GM10266 (cell line): ENCODE measurements around the gene RHBDD3.
"Not testable (repeated sequence)": the region's sequence is repeated elsewhere in the genome, so short reads cannot be mapped to it uniquely, and the experiment has no call there.

Source experiments
- DNase-seq: peaks from one replicate; pipeline ENCODE4 v3.0.0; 2012; ENCODE audit errors: extremely low spot score
- CTCF ChIP-seq: IDR thresholded peaks from 2 replicates; pipeline ENCODE4 v1.5.1; 2012; ENCODE audit warnings: mild to moderate bottlenecking, low read depth; ENCODE audit not compliant: control insufficient read depth, insufficient read depth; ENCODE audit errors: missing control alignments

The RHBDD3 gene

GRCh38 chr22:29253561-29254285, 14.1 kb downstream of the RHBDD3 start:
- DNase-seq, result no peak

GRCh38 chr22:29251981-29252911, 15.5 kb downstream of the RHBDD3 start:
- no peak for DNase-seq

More at GRCh38 chr22:29253561-29254285, 14.1 kb downstream of the RHBDD3 start:
- no peak for TF ChIP-seq CTCF

DNA sequence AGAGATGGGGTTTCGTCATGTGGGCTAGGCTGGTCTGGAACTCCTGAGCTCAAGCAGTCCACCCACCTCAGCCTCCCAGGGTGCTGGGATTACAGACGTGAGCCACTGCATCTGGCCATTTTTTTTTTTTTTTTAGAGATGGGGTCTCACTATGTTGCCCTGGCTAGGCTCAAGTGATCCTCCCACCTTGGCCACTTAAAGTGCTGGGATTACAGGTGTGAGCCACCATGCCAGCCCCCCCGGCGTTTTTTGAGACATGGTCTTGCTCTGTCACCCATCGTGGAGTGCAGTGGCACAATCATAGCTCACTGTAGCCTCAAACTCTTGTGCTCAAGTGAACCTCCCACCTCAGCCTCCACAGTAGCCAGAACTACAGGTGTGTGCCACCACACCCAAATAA, 16.5 kb downstream of the RHBDD3 start:
- TF ChIP-seq CTCF, result no peak
- no peak for DNase-seq

More at GRCh38 chr22:29251981-29252911, 15.5 kb downstream of the RHBDD3 start:
- no peak for TF ChIP-seq CTCF

DNA sequence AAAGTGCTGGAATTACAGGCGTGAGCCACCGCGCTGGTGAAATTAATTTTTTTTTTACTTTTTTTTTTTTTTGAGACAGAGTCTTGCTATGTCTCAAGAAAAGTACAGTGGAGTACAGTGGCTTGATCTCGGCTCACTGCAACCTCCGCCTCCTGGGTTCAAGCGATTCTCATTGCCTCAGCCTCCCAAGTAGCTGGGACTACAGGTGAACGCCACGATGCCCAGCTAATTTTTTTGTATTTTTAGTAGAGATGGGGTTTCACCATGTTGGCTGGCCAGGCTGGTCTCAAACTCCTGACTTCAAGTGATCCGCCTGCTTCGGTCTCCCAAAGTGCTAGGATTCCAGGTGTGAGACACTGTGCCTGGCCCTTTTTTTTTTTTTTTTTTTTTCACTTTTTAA, 19.9 kb downstream of the RHBDD3 start:
- not testable (repeated sequence) for DNase-seq

GRCh38 chr22:29245626-29246385, 22.0 kb downstream of the RHBDD3 start:
- peak; percentile 84 for DNase-seq
- TF ChIP-seq CTCF, result peak; percentile 98

DNA sequence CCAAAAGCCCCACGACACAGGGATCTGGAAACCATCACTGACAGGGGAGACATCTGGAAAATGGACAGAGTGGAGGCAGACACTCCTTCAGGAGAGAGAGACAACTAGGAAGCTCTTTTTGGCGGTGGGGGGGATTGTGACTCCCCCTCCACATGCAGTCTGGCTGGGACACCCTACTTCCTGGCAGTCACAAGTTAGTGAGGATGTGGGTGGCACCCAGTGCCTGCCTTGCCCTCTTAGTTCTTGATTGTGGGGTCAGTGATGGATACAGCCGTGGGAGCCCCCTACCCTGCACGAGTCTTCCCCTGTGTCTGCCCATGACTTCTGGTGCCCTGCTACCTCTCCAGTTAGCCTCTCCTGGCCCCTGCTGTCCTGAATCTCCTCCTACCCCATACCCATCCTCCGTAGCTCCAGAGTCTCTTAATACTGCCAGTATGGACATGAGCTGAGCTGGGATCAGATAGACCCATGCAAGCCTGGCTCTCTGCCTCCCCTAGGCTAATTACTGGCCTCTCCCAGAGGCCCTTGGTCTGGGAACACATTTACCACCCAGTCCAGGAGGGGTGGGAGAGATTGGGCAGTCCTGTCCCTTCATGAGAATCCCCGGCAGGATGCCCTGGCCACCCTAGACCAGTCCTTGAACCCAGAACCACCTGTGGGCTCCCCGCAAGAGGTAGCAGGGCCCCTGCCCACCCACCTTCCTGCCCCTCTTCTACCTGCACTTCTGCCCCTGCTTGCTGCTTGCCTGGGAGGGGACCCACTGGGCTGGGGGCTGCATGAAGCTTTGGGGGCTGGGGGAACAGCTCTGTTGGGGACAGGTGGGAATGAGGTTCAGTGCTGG, 22.8 kb downstream of the RHBDD3 start:
- no peak for TF ChIP-seq CTCF

More for the DNA sequence above, 22.8 kb downstream of the RHBDD3 start:
- no peak for DNase-seq
